ENCODE measurements around the gene GLI3.

Gene GLI3

DNA sequence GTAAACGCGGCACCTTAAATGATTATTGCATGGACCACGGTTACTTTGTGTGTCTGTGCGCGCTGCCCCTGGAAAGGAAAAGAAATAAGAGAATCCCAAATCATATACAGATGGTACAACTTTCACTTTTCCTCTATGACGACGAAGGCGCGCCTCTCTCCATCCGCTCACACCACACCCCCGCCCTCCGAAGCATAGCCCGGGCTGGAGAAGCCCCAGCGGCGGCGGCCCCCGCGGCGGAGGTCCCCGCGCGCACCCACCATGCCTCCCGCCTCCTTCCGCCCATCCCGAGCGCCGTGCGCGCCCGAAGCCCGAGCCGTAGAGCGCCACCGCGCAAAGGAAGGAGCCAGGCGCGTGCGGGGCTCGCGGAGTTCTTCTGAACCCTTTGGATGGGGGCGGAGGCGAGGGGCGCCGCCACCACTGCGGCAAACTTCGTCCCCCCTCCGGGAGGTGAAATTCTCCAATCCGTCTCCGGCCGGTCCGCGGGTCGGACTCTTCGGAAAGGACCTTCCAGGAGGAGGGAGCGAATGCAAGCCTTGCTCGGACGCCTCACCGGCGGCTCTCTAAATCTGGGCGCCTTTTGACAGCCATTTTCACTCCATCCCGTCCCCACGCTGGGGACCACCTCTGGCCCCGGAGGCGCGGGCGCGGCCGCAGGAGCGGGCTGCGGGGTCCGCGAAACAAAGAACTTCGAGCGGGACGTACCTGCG lies 588 bp downstream of the GLI3 start:
- peak in 4 of 14 donors; percentile 14 to 45 (median 22) for DNase-seq

DNA sequence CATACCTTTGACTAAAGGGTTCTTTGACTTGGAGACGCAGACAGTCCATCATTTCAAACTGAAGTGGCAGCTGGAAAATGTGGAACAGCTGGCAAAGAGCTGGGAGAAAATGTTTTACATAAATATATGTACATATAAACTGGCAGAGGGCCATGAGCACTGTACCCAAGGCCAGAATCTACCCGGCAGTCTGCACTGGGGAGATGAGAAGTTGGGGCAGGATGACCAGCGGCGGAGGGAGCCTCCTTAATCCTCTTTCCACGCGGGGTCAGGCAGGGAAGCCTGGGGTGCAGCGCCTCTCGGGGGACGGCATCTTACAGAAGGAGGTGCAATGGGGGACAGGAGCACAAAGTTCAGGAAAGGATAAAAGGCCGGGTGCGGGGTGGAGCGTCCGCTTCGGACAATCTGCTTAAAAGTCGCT lies 1.3 kb downstream of the GLI3 start:
- no peak for DNase-seq

DNA sequence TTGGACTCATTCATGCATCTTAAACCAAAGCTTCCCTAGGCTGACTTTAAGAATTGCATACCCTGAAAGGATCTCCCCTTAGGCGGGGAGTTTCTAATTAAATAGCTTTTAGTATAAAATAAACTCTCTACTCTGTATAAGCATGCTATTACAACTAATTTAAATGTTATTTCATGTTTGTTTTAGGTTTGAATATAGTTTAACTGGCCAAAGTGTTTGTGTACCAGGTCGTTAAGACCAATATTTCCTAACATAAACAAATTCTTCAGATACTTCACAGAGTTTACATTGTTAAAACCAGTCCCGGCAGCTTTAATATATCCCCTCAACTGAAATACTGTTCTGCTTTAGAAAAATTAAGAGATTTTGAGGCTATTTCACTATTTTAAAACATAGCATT lies 2.3 kb downstream of the GLI3 start:
- DNase-seq, result no peak

DNA sequence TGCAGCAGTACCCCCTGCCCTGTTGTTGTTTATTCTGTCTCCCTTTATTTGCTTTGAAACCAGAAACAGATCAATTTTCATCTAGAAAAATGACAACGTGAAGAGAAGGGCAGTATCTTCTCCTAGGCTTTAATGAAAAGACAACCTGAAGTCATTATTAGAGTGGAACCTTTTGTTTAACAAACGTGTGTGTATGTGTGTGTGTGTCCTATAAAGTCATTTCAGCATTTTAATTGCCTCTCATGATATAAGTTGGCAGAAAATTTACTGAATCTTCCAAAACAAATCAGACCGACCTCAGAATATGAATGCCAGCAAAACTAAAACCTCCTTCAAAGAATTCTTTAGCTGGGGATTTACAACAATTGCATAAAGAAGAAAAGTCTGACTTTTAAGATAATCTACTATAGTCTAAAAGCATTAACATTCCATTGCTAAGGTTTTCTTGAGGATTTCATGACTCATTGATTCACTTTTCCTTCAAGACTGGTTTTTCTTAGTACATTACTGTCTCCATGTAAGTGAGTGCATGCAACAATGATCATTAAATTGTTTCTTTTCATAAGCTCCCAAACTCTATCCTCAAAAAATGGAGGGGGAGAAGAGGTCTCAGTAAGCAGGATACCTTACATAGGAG lies 3.2 kb downstream of the GLI3 start:
- DNase-seq, result no peak

DNA sequence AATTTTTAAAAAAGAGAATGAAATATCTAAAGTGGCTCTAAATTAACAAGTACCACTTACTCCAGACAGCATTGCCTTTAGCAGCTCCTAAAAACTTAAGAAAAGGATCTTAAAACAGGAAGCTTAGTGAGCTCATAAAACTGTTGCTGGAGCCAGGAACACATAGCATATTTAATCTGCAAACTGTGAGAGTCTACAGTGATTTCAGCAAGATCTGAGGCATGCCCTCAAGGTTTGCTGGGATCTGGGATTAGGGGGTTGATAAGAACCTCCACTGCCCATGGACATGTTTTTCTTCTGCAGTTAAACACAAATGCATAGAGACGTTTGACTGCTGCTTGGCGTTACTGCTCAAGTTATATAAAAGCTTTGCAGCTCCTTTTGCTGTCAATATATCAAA lies 3.8 kb downstream of the GLI3 start:
- no peak for DNase-seq

DNA sequence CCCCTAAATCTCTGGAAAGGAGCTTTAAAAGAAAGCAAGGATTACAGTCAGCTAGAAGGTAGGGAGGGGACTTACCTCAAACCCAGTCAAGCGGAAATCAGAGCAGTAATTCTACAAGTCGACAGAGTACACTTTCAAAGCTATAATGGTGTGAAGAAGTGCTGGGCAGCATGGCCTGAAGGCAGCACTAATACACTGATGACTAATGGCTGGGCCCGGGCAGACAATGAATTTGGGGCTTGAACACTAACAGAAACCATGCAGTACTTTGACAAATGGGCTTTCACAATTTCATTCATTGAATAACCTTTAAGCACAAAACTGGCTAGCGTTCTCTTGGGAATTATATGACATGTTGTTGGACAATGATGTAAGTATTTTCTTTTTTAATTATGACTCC lies 4.7 kb downstream of the GLI3 start:
- DNase-seq, result no peak

DNA sequence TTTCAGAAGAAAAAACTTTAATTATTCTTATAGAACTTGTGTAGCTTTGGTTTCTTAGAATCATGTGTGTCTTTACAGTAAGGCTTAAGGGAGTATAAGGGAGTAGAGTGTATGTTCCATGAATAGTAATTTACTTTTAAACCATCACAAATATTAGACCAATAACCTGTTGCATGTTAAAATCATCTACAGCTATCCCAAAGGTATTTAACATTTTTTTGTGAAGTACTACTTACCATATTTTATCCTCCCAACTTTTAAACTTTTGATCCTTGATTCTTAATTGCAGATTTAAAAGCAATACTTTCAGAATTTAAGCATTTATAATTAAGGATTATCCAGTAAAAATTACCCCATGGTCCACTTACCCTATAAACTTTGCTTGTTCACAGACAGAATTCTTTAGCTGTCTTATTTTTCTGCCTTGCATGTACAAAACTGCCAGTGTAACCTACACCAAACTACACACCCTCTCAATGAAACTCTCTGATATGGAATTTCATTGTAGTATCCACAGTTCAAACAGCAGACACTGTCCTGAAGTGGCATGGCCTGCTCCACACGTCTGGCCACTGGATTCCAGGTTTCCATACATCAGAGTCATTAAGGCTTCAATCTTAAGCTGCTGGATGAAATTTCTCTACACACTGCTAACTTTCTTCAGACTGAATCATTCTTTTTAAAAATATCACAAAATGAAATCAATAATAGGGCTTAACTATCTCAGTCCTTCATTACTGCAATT lies 5.8 kb downstream of the GLI3 start:
- no peak for DNase-seq

DNA sequence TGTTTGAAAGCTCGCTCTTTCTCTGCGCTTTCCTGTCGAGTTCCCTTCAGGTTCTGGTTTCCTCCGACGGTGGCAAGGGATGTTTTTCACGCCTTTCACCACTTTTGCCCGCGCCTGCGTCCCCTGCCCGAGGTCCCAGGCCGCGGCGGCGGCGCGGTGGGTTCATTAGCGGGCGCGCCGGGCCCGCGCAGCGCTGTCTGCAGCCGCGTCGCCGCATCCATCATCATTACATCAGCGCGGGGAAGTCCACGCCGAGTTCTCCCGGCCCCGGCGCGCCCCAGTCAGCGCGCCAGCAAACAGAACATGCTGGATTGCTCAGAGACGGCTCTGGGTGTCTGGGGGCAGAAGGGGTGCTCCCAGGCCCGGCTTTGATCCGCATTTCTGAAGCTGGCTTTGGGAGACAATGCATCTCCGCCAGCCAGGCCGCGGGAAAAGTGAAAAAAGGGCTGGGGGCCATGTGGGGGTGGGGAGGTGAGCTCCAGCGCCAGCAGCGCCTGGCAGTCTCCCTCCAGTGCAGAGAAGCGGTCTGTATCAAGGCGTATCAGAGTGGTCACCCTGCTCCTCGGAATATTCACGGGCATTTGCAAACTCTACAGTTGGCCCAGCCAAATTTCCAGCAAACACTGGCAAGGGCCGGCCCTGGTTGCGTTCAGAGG lies 8.9 kb downstream of the GLI3 start:
- peak in 1 of 14 donors; percentile 10 for DNase-seq

DNA sequence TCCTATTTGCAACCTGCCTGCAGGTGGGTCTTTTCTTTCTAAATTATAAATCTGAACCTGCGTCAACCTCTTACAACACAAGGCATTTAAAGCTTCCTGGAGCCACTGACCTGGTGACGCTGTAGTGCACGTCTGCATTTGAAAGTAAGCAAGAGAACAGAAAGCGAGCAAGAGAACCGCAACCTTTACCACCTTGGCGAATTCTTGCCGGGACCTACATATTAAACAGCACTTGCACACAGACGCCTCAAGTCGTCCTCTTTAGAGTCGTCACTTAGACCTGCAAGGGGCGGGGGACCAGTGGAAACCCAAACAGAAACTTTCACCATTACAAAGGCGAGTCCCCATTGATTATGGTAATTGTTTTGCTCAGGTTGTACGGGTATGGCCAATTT lies 9.5 kb downstream of the GLI3 start:
- no peak for DNase-seq

DNA sequence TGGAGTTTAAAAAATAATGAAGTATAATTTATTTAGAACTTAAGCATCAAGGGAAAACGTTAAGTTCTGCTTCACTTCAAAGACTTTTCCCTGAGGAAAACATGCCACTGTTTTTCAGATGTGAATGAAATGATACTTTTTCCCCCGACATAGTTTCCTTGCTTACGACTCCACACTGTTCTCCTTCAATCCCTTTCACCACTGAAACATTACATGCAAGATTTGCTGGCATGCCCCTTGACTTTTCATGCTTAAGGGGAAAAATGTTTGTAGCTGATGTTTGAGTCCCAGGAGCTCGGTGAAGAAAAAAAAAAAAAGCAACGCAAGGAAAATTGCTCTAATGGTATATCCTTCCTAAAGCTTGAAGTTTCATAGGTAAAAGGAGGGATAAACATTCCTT lies 10.0 kb downstream of the GLI3 start:
- DNase-seq, result no peak

DNA sequence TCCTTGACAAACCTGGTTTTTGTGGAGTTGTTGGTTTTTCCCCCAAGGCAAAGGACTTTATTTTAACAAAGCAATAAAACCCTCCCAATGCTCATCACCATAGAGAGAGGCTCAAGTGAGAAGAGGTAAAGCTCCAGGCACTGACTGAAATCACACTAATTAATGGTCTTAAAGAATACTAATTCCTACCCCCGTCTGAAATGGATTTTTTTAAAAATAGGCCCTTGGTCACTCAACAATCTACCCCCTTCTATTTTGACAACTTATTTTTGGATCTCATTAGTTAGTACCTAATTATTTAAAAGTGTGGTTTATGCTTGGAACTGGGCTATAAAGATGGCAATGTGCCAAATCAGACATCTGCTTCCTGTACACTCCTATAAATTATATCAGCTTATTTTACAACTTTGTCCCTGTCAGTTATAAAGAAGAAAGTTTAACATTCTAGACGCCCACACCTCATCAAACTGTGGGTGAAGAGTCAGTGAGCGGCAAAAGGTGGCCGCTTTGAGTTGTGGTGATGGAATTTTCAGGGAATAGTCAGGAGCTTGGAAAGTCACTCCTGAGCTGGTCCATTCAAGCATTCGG lies 10.6 kb downstream of the GLI3 start:
- DNase-seq, result no peak

DNA sequence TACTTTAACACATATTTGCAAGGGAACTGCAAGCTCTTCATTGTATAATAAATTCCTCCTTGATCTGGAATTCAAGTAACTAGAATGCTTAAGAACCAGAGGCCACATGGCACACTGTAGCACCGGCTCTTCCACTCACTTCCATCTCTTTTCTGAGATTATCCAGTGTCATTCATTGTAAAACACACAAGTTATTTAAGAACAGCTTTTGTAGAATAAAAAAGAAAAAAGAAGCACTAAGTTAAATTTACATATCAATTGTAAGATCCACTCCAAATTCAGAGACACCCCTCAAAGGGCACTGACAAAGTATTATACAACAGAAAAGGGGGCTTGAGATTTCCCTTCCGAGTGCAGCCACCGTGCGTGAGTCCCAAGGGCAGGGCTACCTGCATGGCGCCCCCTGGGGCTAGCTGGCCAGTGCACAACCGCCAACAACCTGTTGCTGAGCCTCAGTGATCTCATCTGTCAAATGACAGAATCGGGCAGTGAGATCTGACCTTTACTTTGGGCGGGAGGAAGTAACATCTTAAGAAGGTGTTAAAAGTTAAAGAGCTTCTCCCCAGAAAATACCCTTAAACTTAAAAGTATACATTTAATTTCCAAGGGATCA lies 12.5 kb downstream of the GLI3 start:
- DNase-seq, result no peak

DNA sequence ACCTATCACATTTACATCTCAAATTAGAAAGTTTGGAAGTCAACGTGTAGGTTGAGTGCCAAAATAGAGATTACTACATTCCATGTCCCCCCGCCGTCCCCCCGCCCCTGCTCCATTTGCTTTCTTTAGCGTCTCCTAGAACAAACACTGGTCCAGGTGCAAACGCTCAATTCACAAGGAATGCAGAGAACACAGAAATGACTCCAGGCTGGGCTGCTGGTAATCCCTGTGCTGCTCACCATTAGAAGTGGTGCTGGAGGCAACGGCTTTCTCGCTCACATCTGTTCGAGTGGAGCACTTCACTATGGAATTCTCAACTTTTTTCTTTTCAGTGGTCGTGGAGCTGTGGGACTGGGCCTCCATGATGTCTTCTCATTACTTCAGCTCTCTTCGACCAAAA lies 14.1 kb downstream of the GLI3 start:
- no peak for DNase-seq

DNA sequence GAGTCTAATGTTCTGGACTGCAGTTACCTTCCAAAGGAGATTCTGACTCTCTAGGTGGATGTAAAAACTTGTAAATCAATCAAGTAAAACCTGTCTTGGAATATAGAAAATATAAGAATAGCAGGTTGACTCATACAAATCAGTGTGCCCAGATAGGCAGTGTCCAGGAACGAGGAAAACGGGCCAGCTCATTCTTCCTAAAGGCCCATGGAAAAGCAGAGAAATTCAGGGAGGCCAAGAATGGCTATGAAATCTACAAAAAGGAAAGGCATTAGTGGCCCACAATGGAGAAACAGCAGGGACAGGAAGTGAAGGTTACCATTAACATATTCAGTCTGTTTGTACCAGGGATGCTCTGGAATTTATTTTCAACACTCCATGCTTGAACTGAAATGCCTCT lies 14.9 kb downstream of the GLI3 start:
- no peak for DNase-seq

DNA sequence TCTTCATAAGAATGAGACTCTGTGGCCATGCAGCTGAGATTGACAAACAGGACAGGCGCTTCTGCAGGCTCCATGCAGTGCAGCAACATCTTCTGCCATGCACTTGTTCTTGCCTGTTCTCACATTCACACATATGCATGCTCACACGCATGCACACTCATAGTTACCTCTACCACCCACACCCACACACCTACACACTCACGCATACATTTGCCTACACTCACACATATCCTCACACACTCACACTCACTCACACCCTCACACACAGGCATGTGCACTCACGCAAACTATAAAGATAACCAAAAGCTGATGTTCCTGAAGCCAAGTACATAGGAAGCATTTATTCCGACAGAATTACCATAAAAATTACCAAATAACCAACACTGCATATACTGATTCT lies 15.7 kb downstream of the GLI3 start:
- DNase-seq, result no peak

DNA sequence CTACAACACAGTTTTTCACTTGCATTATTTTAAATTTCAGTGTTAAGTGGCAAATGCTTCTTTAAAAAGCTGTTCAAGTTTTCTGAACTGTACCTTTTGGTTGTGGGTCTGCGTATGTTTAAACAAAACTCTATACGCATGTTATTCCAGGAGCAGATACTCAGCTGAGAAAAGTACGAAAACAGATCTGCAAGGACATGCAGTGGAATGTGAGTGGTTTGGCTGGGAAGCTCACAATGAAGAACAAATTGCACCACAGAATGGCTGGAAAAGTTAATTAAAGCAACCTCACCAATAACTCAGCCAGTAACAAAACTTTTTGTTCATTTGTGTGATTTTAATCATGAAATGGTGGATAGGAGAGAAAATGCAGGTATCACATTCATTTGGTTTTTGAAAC lies 17.6 kb downstream of the GLI3 start:
- DNase-seq, result no peak

DNA sequence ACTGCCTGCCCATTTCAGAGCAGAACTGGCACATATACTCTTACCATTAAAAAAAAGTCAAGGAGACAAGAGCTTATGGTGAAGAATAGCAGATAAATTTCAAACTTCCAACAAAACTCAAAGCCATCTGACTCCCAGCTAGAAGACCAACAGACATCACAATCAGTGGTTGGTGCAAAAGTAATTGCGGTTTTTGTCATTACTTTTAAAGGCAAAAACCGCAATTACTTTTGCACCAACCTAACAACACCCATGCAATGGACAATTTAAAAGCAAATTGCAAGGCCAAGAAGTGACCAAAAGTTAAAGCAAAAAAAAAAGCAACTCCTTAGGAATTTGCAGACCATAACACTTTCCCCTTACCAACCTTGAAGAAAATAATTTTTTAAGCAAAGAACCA lies 18.8 kb downstream of the GLI3 start:
- DNase-seq, result no peak

DNA sequence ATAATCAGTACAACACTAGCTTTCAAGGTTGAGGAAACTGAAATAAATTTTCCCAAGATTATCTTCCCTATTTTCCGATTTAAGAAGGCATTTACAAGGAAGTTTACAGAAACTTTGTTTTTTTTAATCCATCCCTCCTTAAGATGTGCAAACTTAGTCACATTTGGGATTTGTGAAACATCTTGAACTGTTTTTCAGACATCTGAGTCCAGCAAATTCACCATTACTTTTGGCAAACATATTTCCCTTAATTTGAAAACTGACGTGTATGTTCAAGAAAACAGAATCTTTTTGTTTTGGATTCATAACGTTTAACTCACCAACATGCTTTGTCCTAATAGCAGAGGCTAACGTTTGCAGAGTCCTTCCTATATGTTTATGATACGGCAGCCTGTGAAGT lies 19.5 kb downstream of the GLI3 start:
- no peak for DNase-seq

DNA sequence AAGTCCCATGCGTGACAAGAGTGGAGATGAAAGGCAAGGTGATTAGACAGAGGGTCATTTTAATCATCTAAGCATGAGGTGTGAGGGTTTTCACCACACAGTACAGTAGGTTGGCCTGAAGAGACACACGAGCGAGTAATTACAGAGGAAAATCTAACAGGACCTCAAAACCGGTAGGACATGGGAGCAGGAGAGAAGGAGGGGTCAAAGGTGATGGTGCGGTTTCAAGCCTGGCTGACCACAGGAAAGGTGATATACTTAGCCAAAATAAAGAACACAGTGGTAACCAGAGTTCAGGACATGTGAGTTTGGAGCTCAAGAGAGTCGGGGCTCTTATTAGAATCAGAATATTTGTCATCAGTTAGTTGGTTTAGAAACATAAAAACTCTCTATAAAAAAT lies 20.0 kb downstream of the GLI3 start:
- DNase-seq, result no peak

DNA sequence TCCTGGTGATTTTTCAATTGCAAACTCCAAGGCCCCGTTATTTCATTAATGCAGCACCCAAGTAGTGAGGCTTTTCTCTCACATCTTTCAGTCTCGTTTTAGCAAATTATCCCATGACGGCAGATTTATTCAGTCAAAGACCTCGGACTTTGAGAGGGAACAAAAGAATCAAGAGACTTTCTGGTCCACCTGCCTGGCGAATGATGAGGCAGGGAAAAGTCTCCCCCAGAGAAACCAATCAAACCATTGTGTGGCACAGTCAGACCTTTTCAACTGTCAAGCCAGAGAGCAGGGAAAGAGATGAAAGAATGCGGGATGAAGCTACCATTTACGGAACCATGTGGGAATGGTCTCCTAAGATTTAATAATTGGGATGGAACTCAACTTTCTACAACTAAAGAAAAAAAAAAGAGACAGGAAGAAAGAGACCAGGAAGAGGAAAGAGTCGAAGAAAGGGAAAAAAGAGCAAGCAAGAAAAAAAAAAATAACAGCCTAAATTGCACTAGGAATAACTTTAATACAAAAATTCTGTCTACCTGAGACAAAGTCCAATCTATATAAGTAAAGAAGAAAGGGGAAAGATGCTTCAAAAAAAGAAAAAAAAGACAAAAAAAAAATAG lies 22.8 kb downstream of the GLI3 start:
- no peak for DNase-seq

DNA sequence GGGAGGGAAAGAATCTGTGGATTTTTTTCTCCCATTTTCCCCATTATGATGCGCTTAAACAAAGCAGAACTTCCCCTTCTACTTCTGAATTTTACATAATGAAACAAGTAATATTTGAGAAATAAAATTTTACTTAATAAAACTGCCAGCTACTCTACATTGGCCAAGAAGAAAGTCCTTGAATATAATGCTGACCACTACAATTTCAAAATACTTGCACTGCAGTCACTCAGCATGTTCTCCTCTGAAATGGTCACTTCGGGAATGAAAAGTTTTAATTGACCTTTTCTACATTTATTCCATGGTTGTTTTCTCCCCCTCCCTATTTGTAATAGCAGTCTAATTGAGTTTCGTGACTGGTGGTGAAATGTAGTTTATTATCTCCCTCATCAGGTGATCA lies 23.9 kb downstream of the GLI3 start:
- DNase-seq, result no peak

DNA sequence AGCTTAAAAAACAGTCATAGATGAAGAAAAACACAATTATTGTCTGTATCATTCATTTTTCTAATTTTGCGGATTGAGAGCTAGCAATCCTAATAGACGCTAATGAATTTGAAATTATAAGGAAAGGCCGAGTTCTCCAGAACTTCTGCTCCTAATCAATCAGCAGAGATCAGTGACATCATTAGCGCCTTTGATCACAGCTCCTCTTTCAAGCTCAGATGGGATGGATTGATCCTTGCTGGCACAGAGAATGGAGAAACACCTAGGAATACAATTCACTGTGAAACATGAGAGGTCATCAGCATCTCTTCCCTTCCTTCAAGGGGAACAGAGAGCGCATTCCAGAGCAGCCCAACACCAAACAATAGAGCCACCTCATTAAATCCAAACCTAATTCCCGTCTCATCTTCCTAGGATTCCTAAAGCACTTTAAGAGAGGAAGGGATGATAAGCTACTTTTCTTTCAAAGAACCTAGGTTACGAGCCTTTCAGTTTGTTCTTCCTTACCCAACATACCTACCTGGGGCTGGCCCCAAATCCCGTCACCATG lies 24.4 kb downstream of the GLI3 start:
- no peak for DNase-seq
